Islet of Langerhans (tissue), 1 donor: Measurements from ENCODE around the gene SLC12A8.
"Not testable (repeated sequence)": the region's sequence is repeated elsewhere in the genome, so short reads cannot be mapped to it uniquely, and the experiment has no call there.

ENCODE experiments used
- FAIRE-seq: peaks from one replicate; lab custom pipeline; 2011; peaks lifted over from hg19 to GRCh38; lab: Jason Lieb, UNC

SLC12A8 gene

DNA sequence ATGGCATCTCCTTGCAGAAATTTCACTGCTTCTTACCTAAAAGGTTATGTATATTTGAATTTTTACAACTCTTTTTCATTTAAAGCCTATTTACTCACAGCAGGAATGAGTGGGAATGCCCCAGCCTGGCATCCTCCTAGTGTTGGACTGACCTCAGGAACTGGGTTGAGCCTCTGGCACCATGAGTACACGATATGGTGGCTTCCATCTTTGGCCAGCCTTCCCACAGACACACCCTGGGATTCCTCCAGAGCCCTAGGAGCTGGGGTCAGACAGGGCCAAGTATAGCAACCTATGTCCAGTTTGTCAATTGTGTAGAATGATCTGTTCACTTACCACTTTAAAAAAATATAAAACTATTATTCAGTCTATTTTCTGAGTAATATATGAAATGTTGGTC is 99.6 kb downstream of the SLC12A8 start:
- FAIRE-seq = no peak

GRCh38 chr3:125110876-125111480 is 101.6 kb downstream of the SLC12A8 start:
- no peak for FAIRE-seq

- no peak for FAIRE-seq
These were observed 102.3 kb downstream of the SLC12A8 start for GRCh38 chr3:125110016-125110875.

DNA sequence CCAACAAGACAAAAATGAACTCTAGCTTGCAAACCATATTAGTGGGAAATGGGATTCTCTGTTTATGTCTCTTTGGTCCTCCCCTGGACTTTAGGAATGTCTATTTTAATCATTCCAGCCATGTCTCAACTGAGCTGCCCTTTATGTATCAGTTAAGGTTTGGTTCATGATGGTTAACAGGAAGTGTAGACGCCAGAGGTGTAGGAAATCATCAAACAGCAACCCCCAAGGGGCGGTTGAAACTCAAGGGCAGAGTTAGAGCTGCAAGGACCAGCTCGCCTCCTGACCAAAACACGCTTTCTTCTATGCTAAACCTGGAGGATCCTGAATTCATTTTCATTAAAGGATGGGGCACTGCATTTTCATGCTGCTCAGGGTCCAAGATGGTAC is 103.0 kb downstream of the SLC12A8 start:
- FAIRE-seq = no peak

DNA sequence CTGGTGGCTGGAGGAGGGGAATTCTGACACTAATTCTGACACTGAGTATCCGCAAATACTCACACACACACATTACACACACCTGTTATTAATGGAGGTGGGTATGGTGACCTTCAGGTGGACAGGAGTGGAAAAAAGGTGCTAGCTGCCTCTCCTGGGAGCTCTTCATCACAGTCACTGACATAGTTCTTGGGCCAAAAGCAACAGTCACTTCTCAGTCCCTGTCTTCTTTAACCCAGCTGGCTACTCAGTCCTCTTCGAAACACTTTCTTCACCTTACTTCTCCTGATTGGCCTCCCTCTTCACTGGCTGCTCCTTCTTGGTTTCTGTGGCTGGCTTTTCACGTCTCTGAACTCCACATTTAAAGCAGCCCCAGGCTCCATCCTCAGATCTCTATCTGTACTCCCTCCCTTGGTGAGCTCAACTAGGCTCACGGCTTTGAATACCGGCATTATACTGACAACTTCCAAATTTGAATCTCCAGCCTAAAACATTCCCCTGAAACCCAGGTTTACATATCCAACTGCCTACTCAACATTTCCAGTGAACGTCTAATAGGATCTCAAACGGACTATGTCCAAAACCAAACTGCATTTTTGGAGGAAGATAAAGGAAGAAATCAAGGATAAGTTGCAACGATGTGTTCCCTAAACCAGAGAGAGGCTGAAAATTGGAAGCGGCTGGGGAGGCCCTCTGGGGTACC is 103.6 kb downstream of the SLC12A8 start:
- no peak for FAIRE-seq

- no peak for FAIRE-seq
These were observed 104.5 kb downstream of the SLC12A8 start for GRCh38 chr3:125107861-125108567.

GRCh38 chr3:125107363-125107762 is 105.2 kb downstream of the SLC12A8 start:
- no peak for FAIRE-seq

GRCh38 chr3:125105116-125105515 is 107.4 kb downstream of the SLC12A8 start:
- FAIRE-seq = no peak

GRCh38 chr3:125104639-125105038 is 107.9 kb downstream of the SLC12A8 start:
- FAIRE-seq = no peak

DNA sequence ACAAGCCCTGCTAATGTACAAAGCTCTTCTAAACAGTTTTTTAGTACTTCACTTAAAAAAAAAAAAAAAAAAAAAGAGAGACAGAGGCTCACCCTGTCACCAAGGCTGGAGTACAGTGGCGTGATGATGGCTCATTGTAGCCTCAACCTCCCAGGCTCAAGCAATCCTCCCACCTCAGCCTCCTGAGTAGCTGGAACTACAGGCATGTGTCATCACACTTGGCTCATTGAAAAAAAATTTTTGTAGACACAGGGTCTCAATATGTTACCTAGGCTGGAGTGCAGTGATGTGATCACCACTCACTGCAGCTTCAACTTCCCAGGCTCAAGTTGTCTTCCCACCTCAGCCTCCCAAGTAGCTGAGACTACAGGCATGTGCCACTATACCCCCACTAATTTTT is 109.1 kb downstream of the SLC12A8 start:
- FAIRE-seq = no peak

DNA sequence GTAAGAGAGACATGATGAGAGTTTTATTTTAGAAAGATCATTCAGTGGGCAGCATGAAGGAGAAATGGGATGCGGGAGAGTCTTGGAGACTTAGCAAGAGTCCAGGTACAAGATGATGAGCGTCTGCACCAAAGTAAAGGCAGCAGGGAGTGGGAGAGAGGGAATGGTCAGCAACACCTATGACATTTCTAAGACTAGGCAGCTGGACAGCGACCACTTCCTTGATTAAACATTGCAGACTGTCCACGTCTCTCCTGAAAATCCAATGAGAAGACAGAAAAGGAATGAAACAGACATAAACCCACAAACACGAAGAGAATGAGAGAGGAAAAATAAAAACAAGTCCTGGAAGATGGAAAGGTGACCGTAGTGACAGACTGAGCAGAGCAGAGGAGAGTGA is 110.1 kb downstream of the SLC12A8 start:
- no peak for FAIRE-seq

GRCh38 chr3:125098611-125099291 is 113.8 kb downstream of the SLC12A8 start:
- FAIRE-seq = no peak

DNA sequence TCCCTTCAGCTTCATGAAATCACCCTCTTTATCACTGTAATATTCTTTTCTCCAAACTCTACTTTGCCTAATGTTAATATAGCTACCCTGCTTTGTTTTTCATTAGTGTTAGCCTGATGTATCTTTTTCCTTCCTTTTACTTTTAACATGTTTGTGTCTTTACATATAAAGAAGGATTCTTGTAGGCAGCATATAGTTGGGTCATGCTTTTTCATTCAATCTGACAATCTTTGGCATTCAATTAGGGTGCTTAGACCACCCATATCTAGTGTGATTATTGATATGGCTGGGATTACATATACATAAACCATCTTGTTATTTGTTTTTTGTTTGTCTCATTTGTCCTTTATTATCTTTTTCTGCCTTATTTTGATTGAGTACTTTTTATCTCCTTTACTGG is 121.9 kb downstream of the SLC12A8 start:
- FAIRE-seq = no peak

DNA sequence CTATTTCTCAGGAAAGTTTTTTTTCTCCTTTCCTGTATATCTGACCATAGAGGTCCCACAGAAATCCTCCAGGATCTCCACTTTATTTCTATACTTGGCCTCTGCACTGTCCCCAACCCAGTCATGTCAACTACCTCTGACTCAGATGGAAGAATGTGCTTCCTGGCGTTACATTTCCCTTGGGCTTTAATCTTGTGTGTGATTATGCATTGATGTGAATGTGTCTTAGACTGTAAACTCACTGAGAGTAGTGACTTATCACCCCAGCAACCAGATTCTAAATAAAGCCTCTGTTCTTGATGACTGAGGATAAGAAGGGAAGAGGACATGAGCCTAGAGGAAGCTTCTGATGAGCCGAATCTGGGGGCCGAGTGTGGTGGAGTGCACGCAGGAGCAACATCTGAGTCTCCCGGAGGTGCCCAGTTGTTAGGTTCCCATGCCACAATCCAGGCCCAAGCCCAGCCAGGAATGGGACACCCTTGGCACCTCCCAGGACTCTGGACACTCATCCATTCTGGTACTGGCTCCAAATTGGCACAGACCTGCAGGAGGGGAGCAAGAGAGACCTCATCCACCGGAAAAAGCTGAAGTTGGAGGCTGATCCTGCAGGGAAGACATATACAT is 124.7 kb downstream of the SLC12A8 start:
- no peak for FAIRE-seq

DNA sequence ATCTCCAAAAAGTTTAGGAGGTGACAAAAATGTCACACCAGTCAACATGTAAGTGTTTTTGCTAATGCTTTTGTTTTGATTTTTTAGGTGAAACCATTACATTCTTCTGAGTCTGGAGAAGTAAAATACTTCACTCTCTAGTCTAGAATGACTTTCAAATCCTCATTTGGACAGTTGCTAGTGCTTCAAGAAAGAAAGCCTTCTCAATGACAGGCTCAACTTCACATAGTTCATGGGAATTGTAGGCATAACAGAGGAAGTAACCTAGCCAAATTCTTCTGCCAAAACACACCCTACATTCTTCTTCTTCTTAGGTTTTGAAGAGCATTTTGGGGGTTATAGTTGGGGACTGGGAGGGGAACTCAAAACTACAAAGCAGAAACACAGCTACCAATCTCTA is 127.4 kb downstream of the SLC12A8 start:
- FAIRE-seq = no peak

DNA sequence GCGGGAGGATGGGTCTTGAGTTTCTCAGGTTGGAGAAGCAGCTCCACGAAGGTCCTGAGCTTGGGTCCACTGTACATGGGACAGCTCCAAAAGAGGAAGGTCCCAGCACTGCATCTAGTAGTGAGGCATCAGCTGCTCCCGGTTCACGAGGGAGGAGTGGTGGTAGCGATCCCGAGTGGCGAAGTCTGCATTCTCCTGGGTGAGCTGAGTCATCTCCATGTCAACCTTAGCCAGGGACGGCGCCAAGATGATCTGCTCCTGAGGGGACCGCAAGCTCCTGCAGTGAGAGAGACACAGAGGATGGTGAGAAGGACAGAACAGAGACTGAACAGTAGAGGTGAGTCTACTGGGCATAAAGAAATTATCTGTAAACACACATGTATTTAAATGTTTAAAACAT is 128.8 kb downstream of the SLC12A8 start:
- no peak for FAIRE-seq

DNA sequence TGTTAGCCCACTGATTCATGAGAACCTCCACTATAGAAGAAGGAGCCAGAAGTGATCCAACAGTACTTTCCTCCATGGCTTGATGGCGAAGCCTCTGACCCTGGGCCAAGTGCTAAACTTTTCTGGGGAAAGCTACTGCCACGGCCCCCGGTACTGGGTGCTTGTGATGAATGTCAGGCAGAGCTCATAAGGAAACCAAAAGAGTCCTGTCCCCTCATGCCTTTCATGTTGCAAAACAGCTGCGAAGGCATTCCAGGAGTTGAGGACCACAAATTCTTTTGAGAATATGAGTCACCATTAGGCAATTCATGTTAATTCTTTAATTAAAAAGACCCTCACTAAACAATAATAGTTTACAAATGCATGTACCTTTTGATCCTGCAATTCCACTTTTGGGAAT is 130.2 kb downstream of the SLC12A8 start:
- FAIRE-seq = not testable (repeated sequence)

DNA sequence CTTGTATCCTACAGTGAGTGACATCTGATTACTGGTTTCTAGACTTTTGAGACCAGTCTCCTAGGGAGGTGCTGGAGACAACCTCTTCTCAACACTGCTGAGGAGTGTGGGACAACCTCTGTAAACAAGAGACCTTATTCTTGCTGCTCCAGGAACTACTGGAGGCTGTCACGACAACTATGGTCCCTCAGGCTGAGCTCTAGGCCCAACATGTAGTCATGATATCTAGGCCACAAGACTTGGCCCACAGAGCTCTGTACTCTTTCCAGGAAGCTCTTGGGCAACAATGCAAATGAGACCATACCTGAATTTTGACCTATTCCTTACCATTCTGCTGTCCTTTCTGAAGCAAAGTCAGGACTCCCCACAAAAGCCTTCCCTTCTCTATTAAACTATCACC is 132.5 kb downstream of the SLC12A8 start:
- no peak for FAIRE-seq

DNA sequence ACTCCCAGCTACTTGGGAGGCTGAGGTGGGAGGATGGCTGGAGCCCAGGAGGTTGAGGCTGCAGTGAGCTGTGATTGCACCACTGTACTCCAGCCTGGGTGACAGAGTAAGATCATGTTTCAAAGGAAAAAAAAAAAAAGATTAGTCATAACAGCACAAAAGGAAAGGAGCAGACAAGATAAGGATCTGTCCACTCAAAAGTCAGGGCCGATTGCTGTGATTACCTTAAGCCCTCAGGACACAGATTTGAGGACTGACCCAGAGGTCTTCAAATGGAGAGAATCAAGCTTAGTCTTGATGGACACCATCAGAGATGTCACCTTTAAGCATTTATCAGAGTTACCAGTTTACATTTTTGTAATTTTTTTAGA is 132.9 kb downstream of the SLC12A8 start:
- FAIRE-seq = no peak

DNA sequence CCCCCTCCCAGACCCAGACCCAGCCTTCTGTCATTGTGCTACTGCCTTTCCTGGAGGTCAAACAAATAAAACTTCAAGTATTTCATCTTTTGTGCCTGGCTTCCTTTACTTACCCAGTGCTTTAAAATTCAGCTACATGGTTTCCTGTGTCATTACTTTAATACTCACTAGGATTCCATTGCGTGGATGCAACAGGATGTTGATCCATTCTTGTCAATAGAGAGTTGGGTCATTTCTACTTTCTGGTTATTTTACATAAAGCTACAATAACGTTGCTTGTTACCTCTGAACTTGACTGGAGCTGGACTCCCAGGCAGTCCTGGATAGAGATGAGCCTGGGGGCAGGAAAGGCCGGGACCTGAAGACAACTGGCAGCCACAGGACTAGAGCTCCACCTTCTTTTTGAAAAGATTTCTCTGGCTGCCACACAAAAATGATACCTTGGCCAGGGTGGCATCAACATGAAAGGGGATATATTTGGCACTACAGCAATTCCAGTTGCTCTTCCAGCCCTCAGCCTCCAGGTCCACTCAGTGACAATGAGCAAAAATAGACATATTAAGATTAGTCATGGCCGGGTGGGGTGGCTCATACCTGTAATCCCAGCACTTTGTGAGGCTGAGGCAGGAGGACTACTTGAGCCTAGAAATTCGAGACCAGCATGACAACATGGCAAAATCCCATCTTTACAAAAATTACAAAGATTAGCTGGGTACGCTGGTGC is 133.4 kb downstream of the SLC12A8 start:
- FAIRE-seq = no peak

- no peak for FAIRE-seq
These were observed 134.7 kb downstream of the SLC12A8 start for GRCh38 chr3:125077864-125078263.
